GM12874 (cell line): Measurements from ENCODE around the gene NSUN6.

ENCODE experiments used
- TF ChIP-seq, protein P1 (sequence below): IDR thresholded peaks from 2 replicates; pipeline ENCODE4 v1.5.1; 2011; ENCODE audit warnings: low read depth, mild to moderate bottlenecking, control low read depth, low read length, moderate library complexity; ENCODE audit not compliant: insufficient read depth

The NSUN6 gene

DNA sequence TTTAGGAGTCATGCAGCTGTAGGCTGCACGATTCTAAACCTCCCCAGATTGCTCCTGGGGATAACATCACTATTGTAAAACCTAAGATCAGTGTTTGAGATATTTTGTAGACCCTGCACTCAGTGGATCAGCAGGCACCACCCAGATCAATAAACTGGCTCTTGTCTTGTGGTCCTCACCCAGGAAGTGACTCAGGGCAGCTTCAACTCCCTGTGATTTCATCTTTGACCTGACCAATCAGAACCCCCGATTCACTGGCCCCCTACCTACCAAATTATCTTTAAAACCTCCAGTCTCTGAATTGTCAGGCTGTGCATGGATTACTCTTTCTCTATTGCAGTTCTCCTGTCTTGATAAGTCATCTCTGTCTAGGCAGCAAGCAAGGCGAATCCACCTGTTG is 33.6 kb upstream of the NSUN6 start:
- TF ChIP-seq, protein P1, sequence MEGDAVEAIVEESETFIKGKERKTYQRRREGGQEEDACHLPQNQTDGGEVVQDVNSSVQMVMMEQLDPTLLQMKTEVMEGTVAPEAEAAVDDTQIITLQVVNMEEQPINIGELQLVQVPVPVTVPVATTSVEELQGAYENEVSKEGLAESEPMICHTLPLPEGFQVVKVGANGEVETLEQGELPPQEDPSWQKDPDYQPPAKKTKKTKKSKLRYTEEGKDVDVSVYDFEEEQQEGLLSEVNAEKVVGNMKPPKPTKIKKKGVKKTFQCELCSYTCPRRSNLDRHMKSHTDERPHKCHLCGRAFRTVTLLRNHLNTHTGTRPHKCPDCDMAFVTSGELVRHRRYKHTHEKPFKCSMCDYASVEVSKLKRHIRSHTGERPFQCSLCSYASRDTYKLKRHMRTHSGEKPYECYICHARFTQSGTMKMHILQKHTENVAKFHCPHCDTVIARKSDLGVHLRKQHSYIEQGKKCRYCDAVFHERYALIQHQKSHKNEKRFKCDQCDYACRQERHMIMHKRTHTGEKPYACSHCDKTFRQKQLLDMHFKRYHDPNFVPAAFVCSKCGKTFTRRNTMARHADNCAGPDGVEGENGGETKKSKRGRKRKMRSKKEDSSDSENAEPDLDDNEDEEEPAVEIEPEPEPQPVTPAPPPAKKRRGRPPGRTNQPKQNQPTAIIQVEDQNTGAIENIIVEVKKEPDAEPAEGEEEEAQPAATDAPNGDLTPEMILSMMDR = no peak

DNA sequence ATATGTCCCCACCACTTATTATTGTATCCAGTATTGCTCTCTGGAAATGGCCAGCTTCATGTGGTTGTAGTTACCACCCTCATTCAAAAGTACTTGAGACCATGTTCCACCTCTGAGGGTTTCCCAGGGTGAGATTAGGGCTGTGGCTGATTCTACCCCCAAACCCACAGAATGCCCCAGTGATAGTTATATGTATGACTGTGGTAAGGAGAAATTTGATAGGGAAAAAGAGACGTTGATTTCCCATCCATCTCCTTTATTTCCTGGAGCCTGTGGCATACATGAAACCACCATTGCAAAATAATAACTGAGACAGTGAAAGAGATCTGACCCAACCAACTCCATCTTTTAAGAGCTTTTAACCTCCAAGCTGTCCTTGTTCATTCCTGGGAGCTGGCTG is 33.0 kb upstream of the NSUN6 start:
- TF ChIP-seq, protein P1 = no peak

DNA sequence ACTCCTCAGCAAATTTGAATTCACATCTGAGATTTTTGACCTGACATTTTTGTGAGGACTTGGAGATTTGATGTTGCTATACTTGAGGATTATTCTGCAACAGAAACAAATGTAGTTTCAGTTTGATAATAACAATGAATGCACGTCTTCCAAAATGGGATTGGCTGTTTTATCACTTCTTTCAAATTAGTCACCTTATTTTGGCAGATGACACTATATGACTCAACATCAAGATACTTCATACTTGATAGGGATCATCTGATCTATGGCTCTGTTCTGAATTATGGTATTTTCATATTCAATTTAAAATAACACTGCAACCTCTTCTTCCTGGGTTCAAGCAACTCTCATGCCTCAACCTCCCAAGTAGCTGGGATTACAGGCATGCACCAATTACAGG is 32.0 kb upstream of the NSUN6 start:
- TF ChIP-seq, protein P1 = no peak

DNA sequence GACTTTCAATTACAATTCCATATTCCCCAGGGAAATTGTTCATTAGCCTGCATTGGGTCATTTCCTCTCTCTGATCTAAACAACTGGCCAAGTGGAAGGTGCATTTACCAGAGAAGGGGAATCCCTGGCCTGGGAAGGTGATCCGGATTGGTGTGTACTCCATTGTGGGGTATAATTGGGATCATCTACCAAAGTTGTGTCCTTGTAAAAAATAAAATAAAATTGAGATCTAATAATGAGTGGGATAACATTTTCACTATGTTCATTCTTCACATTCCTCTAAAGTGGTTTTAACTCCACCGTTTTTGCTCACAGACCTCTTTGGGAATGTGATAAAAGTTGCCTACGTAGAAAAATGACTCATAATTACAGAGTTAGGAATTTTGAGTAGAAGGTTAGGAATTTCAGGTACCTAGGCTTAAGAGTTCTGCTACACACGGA is 30.6 kb upstream of the NSUN6 start:
- TF ChIP-seq, protein P1 = no peak

DNA sequence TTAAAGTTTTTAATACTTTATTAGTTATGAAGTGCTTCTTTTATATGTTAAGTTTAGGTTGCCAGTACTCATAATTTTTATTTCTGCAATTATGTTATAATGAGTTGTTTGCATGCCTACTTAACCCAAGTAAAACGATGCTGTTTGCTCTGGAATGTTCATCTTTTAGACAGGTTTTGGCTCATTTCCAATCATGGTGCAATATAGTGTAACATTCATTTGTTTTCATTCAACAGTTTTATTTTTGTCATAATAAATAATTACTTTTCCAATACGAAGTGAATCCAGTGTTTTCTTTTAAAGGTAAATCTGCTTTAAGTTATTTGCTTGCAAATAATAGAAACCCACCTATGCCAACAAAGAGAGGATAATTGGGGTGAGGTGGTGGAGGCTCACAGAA is 30.0 kb upstream of the NSUN6 start:
- TF ChIP-seq, protein P1 = no peak

DNA sequence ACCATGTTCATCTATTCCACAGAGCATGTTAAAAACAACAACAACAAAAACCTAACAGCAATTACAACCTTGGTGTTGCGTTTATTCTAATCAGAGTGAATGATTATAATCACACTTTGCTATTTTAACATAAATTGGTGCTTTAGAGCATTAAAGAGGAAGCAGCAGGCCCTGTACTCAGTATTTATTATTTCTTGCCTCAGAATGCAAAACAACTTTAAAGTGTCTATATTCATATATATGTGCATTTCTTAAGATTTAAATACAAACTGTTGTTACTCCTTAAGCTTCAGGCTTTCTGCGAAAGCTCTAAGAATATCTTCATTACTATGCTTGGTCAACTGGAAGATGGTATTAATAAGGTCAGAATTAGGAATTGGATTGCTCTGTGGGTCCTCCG is 29.4 kb upstream of the NSUN6 start:
- TF ChIP-seq, protein P1 = no peak

DNA sequence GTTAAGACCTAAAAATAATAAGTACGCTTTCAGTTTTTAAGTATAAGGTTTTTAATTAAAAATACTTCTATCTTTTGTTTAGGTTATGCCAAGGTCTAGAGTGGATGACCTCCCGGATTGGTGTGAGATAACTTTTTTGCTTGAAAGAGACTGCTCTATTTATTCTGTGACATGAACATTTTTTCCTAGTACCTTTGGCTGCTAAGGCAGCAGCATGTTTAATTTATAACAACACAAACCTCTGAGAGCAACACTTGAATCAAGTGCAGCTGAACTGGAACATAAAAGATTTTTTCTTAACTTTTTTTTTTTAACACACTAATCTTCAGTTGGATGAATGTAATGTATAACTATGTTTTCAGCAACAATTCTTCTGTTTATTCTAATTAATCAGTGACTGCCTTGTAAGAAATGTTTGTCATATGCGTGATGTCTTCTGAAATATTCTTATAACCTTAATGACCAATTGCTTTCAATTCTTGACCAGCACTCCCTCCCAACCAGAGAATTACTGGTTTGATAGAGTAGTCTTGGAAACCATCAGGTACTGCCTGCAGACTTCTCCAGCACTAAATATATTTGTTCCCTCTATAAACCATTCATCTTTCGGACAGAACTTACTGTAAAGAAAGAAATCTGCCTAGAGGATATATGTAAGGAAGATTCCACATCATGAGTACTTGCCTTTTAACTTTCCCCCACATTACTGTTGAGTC is 23.9 kb upstream of the NSUN6 start:
- TF ChIP-seq, protein P1 = no peak

DNA sequence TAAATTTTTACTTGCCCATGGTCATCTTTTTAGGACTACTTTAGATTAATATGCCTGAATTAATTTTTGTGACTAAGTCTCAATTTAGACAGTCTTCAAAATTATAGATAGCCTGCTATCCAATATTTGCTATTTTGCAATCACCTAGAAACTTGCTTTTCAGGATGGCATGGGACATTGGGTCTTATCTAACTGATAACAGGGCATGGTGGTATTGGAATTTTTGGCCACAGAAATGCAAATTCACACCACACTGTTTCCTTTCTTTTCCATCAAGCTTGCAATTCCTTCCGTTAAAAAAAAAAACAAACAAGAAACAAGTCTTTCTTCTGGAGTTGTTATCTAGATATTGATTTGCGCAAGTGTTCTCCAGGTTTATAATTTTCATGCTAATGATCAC is 16.6 kb upstream of the NSUN6 start:
- TF ChIP-seq, protein P1 = no peak
